ENCODE results near the gene GPR153.
"Not testable (repeated sequence)": the region's sequence is repeated elsewhere in the genome, so short reads cannot be mapped to it uniquely, and the experiment has no call there.

The GPR153 gene

GRCh38 chr1:6260961-6261614, at the start of gene GPR153:
TSS of gene GPR153 (minus strand) at chr1:6261098. CDS start at chr1:6254905, 6,193 bp downstream.
- peak; percentile 41 for DNase-seq

GRCh38 chr1:6310116-6310848, 49.4 kb upstream of the GPR153 start:
- DNase-seq = no peak

GRCh38 chr1:6309564-6309963, 48.7 kb upstream of the GPR153 start:
- no peak for DNase-seq

GRCh38 chr1:6308449-6308848, 47.6 kb upstream of the GPR153 start:
- no peak for DNase-seq

GRCh38 chr1:6307682-6308081, 46.8 kb upstream of the GPR153 start:
- DNase-seq = not testable (repeated sequence)

GRCh38 chr1:6307099-6307498, 46.2 kb upstream of the GPR153 start:
- DNase-seq = no peak

- DNase-seq = no peak
Measured at GRCh38 chr1:6303397-6304012, 42.6 kb upstream of the GPR153 start.

- DNase-seq = no peak
Measured at GRCh38 chr1:6302568-6302967, 41.7 kb upstream of the GPR153 start.

- no peak for DNase-seq
Measured at GRCh38 chr1:6301526-6301925, 40.6 kb upstream of the GPR153 start.

- DNase-seq = no peak
Measured at GRCh38 chr1:6300342-6301048, 39.6 kb upstream of the GPR153 start.

- no peak for DNase-seq
Measured at GRCh38 chr1:6299557-6300165, 38.8 kb upstream of the GPR153 start.

- DNase-seq = no peak
Measured at GRCh38 chr1:6298940-6299465, 38.1 kb upstream of the GPR153 start.

GRCh38 chr1:6298530-6298929, 37.6 kb upstream of the GPR153 start:
- DNase-seq = no peak

- DNase-seq = no peak
Measured at GRCh38 chr1:6295910-6296309, 35.0 kb upstream of the GPR153 start.

- DNase-seq = peak; percentile 17
Measured at GRCh38 chr1:6294890-6295556, 34.1 kb upstream of the GPR153 start.

- DNase-seq = peak; percentile 27
Measured at GRCh38 chr1:6294080-6294889, 33.4 kb upstream of the GPR153 start.

- DNase-seq = no peak
Measured at GRCh38 chr1:6292102-6292501, 31.2 kb upstream of the GPR153 start.

- no peak for DNase-seq
Measured at GRCh38 chr1:6288665-6289064, 27.8 kb upstream of the GPR153 start.

GRCh38 chr1:6288026-6288425, 27.1 kb upstream of the GPR153 start:
- no peak for DNase-seq

GRCh38 chr1:6287431-6287886, 26.6 kb upstream of the GPR153 start:
- no peak for DNase-seq

GRCh38 chr1:6287029-6287428, 26.1 kb upstream of the GPR153 start:
- DNase-seq = no peak
